ENCODE measurements around the gene TNFRSF4.

TNFRSF4 gene

GRCh38 chr1:1207571-1207892 lies 6.4 kb downstream of the TNFRSF4 start:
- peaks cover 48% of the 10 kb centered on the region for H3K27me3 ChIP-seq (ENCODE audit: insufficient read depth, poor library complexity, severe bottlenecking)
- H3K4me3 ChIP-seq (replicated peaks; ENCODE audit: insufficient read depth, low read length), result no peak overlapping the region
- H3K27ac ChIP-seq (replicated peaks), result no peak overlapping the region
- TF ChIP-seq CTCF (IDR thresholded peaks at IDR 0.05; ENCODE audit: insufficient read depth, low read length) (no peak), GABPA (IDR thresholded peaks at IDR 0.05; ENCODE audit: low read depth) (no peak), REST (IDR thresholded peaks at IDR 0.05; ENCODE audit: insufficient replicate concordance, low read depth) (no peak), SPI1 (IDR thresholded peaks at IDR 0.05; ENCODE audit: borderline replicate concordance, low read depth) (no peak), POLR2AphosphoS5 (IDR thresholded peaks at IDR 0.05; ENCODE audit: low read depth) (no peak)
- DNase-seq (ENCODE audit: low read depth in 1 of 2, low spot score in 1 of 2), result no peak

GRCh38 chr1:1206966-1207531 lies 6.9 kb downstream of the TNFRSF4 start:
- Histone ChIP-seq H3K27ac (replicated peaks) (no peak overlapping the region), H3K4me3 (replicated peaks; ENCODE audit: insufficient read depth, low read length) (no peak overlapping the region), H3K27me3 (ENCODE audit: insufficient read depth, poor library complexity, severe bottlenecking) (peaks cover 48% of the 10 kb centered on the region)
- TF ChIP-seq REST (IDR thresholded peaks at IDR 0.05; ENCODE audit: insufficient replicate concordance, low read depth), result no peak
- no peak for TF ChIP-seq POLR2AphosphoS5 (IDR thresholded peaks at IDR 0.05; ENCODE audit: low read depth)
- no peak for TF ChIP-seq GABPA (IDR thresholded peaks at IDR 0.05; ENCODE audit: low read depth)
- TF ChIP-seq CTCF (IDR thresholded peaks at IDR 0.05; ENCODE audit: insufficient read depth, low read length), result no peak
- TF ChIP-seq SPI1 (IDR thresholded peaks at IDR 0.05; ENCODE audit: borderline replicate concordance, low read depth), result no peak
- DNase-seq (ENCODE audit: low read depth in 1 of 2, low spot score in 1 of 2), result no peak

- no peak within 1 kb of the TSS for H3K4me3 ChIP-seq (replicated peaks; ENCODE audit: insufficient read depth, low read length)
- H3K27me3 ChIP-seq (ENCODE audit: insufficient read depth, poor library complexity, severe bottlenecking), result peaks cover 48% of the 10 kb centered on the region
- no peak for TF ChIP-seq CTCF (IDR thresholded peaks at IDR 0.05; ENCODE audit: insufficient read depth, low read length)
- TF ChIP-seq GABPA (IDR thresholded peaks at IDR 0.05; ENCODE audit: low read depth), result no peak
- no peak for TF ChIP-seq SPI1 (IDR thresholded peaks at IDR 0.05; ENCODE audit: borderline replicate concordance, low read depth)
- TF ChIP-seq POLR2AphosphoS5 (IDR thresholded peaks at IDR 0.05; ENCODE audit: low read depth), result no peak
- TF ChIP-seq REST (IDR thresholded peaks at IDR 0.05; ENCODE audit: insufficient replicate concordance, low read depth), result no peak
- DNase-seq (ENCODE audit: low read depth in 1 of 2, low spot score in 1 of 2), result no peak
- H3K27ac ChIP-seq (replicated peaks), result no peak within 1 kb of the TSS
Measured at GRCh38 chr1:1206376-1206965, 7.5 kb downstream of the TNFRSF4 start, which contains the start of gene TNFRSF18. TSS of gene TNFRSF18 (minus strand) at chr1:1206592. CDS start at chr1:1206571, 21 bp downstream.

Measured in HL-60 (cell line).